TTC549 (cell line): ENCODE measurements around the gene CANT1.
"Not testable (repeated sequence)": the region's sequence is repeated elsewhere in the genome, so short reads cannot be mapped to it uniquely, and the experiment has no call there.

ENCODE experiments used
- FAIRE-seq: peaks from 2 replicates; lab custom pipeline; 2012; peaks lifted over from hg19 to GRCh38; lab: Jason Lieb, UNC

Gene CANT1

DNA sequence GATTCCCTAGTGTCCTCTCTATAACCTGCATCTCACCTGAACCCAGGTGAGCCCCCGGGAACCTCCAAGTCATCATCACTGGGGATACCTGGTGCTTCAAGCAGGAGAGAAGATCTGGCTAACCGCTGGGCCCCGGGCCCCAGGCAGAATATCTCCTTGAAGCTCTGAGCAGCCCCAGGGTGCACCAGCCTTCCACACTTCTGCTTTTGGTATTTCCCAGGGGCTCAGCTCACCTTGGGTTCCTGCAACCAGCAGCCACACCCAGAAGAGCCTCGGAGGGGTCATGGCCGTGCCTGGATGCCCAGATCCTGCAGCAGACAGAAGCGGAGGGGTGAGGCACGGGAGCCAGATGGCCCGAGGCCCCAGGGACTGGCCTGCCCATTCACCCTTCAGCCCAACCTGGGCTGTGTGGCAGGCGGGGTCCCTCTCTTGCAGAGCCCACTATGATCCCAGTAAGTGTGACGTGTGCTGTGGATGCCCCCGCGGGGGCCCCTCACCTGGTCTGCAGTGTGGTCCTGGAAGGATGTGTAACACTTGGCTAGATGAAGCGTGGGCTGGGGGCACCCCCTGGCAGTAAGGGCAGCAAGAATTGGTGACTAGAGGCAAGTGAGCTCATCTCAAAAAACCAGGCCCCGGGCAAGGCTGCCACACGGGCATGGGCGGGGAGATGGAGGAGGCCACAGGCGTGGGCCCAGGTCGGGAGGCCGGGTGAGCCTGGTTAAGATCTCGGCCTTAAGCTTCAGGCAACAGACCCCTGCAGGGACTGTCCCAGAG, 32.5 kb downstream of the CANT1 start:
- no peak for FAIRE-seq

GRCh38 chr17:78974635-78975591, 34.7 kb downstream of the CANT1 start:
- peak; percentile 98 for FAIRE-seq

DNA sequence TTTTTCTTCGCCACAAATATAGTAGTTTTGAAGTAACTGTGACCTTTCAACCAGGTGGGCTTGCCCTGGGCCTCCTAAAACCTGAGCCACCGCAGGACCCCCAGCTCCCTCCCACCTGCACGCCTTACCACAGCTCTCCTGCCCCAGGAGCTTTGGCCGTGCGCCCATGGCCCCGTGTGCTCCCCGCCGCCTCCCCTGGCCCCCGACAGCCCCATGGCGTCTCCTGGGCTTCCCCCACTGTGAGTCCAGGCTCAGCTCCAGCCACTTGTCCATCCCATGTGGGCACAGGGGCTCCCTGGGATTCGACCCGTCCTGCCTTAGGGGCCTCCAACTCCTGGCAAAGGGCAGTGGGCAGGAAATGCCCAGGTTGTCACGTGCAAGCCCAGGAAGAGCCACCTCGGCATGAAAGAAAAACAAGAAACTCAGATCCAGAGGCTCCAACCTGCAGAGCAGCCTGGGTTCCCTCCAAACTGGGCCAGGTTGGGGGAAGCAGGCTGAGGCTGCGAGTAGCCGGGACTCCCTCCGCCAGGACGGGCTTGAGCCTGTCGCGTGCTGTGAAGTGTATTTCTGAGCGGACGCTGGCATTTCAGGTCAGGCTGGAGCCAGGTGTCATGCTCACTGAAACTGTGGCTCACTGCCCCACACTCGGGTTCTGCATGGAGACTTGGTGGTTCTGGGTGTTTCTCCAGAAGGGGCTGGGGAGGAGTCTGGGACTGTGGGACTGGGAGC, 35.6 kb downstream of the CANT1 start:
- FAIRE-seq, result no peak

- no peak for FAIRE-seq
Measured at GRCh38 chr17:78973196-78973595, 36.4 kb downstream of the CANT1 start.

DNA sequence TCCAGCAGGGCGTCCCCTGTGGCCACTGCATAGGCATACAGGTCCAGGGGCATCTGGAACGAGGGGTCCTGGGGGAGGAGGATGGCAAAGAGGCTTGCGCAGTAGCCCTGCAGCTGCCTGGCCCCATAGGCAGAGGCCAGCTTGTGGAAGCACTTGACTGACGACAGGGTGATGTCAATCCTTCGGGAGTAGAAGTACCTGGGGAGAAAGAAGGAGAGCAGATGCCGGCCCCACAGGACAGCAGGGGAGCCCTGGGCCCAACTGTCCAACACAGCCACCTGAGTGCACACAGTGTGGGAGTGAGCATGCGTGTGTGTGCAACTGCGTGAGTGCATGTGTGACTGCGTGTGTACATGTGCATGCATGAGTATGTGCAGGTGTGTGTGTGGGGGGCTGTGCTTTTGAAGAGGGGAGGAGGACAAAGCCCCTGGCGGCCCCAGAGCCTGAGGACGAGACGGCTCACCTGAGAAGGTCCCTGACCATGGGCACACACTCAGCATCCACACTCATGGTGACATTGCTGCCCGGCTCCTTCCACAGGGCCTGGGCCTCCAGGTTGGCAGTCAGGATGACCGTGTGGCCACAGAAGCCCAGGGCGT, 37.0 kb downstream of the CANT1 start:
- no peak for FAIRE-seq

GRCh38 chr17:78971756-78972506, 37.6 kb downstream of the CANT1 start:
- no peak for FAIRE-seq

GRCh38 chr17:78970834-78971755, 38.5 kb downstream of the CANT1 start:
- no peak for FAIRE-seq

DNA sequence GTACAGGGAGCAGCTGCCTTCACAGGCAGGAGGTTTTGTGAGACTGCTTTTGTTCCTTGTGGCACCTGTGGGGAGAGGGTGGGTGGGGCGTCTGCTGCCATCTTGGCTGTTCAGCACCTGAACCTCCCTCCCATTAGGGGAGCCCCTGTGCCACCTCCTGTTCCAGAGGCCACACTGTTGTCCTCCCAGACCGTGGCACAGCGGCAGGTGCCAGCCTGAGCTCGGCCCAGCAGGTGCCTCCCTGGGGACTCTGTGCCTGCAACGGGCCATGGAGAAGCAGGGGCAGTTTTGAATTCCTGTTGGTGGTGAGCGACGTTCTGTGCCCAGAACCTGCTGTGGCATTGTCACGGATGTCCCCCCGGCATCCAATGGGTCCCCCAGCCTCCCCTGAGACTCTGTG, 39.7 kb downstream of the CANT1 start:
- no peak for FAIRE-seq

- no peak for FAIRE-seq
Measured at GRCh38 chr17:78967782-78968362, 41.7 kb downstream of the CANT1 start.

DNA sequence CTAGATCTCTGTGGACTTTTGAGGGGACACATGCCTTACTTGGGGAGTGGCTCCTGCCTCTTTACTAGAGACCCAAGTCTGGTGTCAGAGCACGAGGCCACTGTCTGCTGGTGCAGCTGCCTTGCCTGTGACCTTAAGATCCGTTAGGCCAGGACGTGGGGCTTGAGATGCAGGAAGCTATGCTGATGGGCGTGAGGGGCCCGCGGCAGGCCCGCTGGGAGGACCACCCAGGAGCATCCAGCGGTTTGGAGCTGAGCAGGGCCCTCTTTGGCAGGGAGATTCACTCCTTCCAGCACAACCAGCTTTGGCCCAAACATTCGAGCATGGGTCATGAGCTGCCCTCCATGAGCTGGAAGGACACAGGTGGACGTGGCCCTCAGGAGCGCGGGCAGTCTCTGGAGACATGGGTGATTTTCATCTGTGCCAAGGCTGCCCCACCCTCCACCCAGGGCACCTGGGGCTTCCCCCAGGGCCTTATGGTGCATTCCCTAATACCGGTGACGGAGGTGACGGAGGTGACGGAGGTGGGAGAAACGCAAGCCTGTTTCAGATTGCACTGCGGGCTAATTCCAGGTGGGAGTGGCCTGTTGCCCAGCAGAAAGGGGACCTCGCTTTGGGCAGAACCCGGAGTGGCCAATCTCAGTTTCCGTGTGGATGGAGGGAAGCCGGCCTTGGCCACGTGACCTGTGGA, 42.5 kb downstream of the CANT1 start:
- no peak for FAIRE-seq

DNA sequence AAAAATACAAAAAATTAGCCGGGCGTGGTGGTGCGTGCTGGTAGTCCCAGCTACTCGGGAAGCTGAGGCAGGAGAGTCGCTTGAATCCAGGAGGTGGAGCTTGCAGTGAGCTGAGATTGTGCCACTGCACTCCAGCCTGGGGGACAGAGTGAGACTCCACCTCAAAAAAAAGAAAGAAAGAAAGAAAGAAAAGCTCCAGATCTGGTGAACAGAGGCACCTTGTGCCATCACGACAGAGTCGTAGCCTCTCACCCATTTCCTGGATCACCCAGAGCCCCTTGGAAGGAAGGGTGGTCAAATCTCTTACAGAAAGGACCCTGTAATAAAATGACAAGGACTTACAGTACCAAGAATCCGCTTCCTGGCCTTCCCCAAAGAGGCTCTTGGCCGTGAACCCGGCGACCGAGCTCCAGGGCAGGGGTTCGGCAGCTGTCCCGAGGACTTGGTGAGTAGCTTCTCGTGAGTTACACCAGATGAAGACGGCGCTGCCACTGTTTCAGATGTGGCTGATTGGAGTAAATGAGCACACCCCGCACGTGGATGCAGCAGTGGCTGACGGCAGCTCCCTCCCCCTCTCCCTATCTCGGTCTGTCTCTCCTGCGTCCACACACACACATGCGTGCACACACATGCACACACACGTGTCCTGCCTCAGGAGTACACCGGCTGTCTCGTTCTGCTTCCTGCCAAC, 43.3 kb downstream of the CANT1 start:
- FAIRE-seq, result no peak

- FAIRE-seq, result no peak
Measured at GRCh38 chr17:78965491-78965924, 44.1 kb downstream of the CANT1 start.

- FAIRE-seq, result no peak
Measured at GRCh38 chr17:78963378-78963777, 46.2 kb downstream of the CANT1 start.

- FAIRE-seq, result not testable (repeated sequence)
Measured at GRCh38 chr17:78962984-78963348, 46.6 kb downstream of the CANT1 start.

- FAIRE-seq, result no peak
Measured at GRCh38 chr17:78962345-78962983, 47.1 kb downstream of the CANT1 start.

GRCh38 chr17:78961571-78961970, 48.0 kb downstream of the CANT1 start:
- FAIRE-seq, result no peak

DNA sequence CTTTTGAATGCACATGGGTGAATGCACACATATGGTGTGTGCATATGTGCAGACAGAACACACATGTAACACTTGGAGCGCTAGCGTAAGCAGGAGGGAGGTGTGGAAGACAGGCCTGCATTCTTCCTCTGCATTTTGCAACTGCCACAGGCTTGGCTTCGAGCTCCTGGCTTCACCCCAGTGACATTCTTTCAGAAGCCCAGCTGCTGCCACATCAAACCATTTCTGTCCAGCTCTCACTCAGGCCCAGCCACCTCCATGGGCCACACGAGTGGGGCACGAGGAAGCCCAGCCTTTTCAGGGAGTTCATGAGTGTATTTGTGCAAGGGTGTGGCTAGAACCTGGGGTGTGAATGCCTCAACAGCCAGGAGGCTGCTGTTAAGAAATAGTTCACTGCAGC, 48.6 kb downstream of the CANT1 start:
- no peak for FAIRE-seq

- FAIRE-seq, result no peak
Measured at GRCh38 chr17:78959803-78960202, 49.8 kb downstream of the CANT1 start.
